Keratinocyte (primary cell): ENCODE results near the gene AQP9. TPM values are rescaled to one million over a fixed set of nuclear protein-coding genes. Genes with fewer than 3 reads are reported as not detected.
A peak's percentile ranks its signal among the peaks of the same experiment; 100 is the strongest.

ENCODE experiments used
- DNase-seq: peaks from one replicate; pipeline ENCODE4 v3.0.0-alpha.2; 2011; ENCODE audit warnings: low read depth, missing footprints, low spot score
- FAIRE-seq: peaks from 2 replicates; lab custom pipeline; 2011; peaks lifted over from hg19 to GRCh38; lab: Jason Lieb, UNC
- H2AFZ ChIP-seq: 2 replicates; pipeline ENCODE4 v1.6.0; 2012; ENCODE audit warnings: low read length, control low read depth, inconsistent platforms; ENCODE audit not compliant: control insufficient read depth
- H3K27ac ChIP-seq: 2 replicates; pipeline ENCODE4 v1.5.1; 2011; ENCODE audit warnings: low read length; ENCODE audit not compliant: control insufficient read depth, insufficient read depth
- H3K27me3 ChIP-seq: 3 replicates; pipeline ENCODE4 v1.6.0; 2011; ENCODE audit warnings: low read length; ENCODE audit not compliant: control insufficient read depth, insufficient read depth; ENCODE audit errors: extremely low read depth
- H3K36me3 ChIP-seq, 2 experiments: 2 replicates in 1 of 2; 3 replicates in 1 of 2; pipeline ENCODE4 v1.5.1; 2011; ENCODE audit warnings: low read length in 2 of 2, mild to moderate bottlenecking in 1 of 2; ENCODE audit not compliant: control insufficient read depth in 2 of 2, insufficient read depth in 2 of 2; ENCODE audit errors: extremely low read depth in 1 of 2
- H3K4me1 ChIP-seq: 3 replicates; pipeline ENCODE4 v1.5.1; 2011; ENCODE audit warnings: low read length; ENCODE audit not compliant: control insufficient read depth, insufficient read depth; ENCODE audit errors: extremely low read depth
- H3K4me2 ChIP-seq: 3 replicates; pipeline ENCODE4 v1.6.0; 2011; ENCODE audit warnings: low read depth, low read length; ENCODE audit not compliant: control insufficient read depth, insufficient read depth; ENCODE audit errors: extremely low read depth
- H3K4me3 ChIP-seq, 3 experiments: fragments of 200-600 bp in 1 of 3; sonication (generic) in 1 of 3; 2 replicates in 2 of 3; 3 replicates in 1 of 3; pipeline ENCODE4 v1.5.1; 2011 to 2016; ENCODE audit warnings: low read length in 3 of 3, mild to moderate bottlenecking in 3 of 3, control low read depth in 2 of 3, inconsistent platforms in 1 of 3, low read depth in 1 of 3, mixed read lengths in 1 of 3, mixed run types in 1 of 3, moderate library complexity in 1 of 3; ENCODE audit not compliant: control insufficient read depth in 2 of 3, insufficient read depth in 2 of 3; ENCODE audit errors: extremely low read depth in 1 of 3
- H3K79me2 ChIP-seq: 2 replicates; pipeline ENCODE4 v1.6.0; 2012; ENCODE audit warnings: low read length; ENCODE audit not compliant: control insufficient read depth, insufficient read depth
- H3K9ac ChIP-seq: 3 replicates; pipeline ENCODE4 v1.6.0; 2011; ENCODE audit warnings: low read length; ENCODE audit not compliant: control insufficient read depth, insufficient read depth; ENCODE audit errors: extremely low read depth
- H3K9me1 ChIP-seq: 3 replicates; pipeline ENCODE4 v1.6.0; 2011; ENCODE audit warnings: low read length; ENCODE audit not compliant: control insufficient read depth, insufficient read depth; ENCODE audit errors: extremely low read depth
- H3K9me3 ChIP-seq: 2 replicates; pipeline ENCODE4 v1.5.1; 2012; ENCODE audit warnings: low read depth, low read length; ENCODE audit not compliant: control insufficient read depth
- H4K20me1 ChIP-seq: 3 replicates; pipeline ENCODE4 v1.6.0; 2011; ENCODE audit warnings: low read length; ENCODE audit not compliant: control insufficient read depth, insufficient read depth; ENCODE audit errors: extremely low read depth
- CTCF ChIP-seq, 3 experiments: IDR thresholded peaks in 1 of 3; conservative IDR thresholded peaks in 1 of 3; optimal IDR thresholded peaks in 1 of 3; 2 replicates in 2 of 3; 3 replicates in 1 of 3; pipeline versions ENCODE3 to v1.5.1; 2011; ENCODE audit warnings: low read length in 3 of 3, mild to moderate bottlenecking in 3 of 3, moderate library complexity in 2 of 3, control low read depth in 1 of 3, inconsistent platforms in 1 of 3; ENCODE audit not compliant: insufficient read depth in 2 of 3; ENCODE audit errors: extremely low read depth in 1 of 3
- EZH2 ChIP-seq: IDR thresholded peaks from one replicate; pipeline ENCODE4 v1.6.1; 2012; ENCODE audit warnings: inconsistent platforms, mild to moderate bottlenecking, low read length, moderate library complexity
- dilution Hi-C: fragments of 300-500 bp; cut with MboI; formaldehyde crosslinking; loops from one replicate; pipeline ENCODE4 v1.7.0; 2020; ENCODE audit warnings: low sequenced_read_pairs; ENCODE audit not compliant: extremely low pct_ligation_motif_present
- polyA plus RNA-seq, 5 experiments: library from polyadenylated mRNA; depleted of rRNA in 3 of 5; stranded (reverse) in 3 of 5; stranded (forward) in 1 of 5; unstranded in 1 of 5; fragments of >200 nt; gene quantifications; 1 replicate in 1 of 5; 2 replicates in 3 of 5; 3 replicates in 1 of 5; pipeline versions ENCODE4 v1.2.1 to v1.2.3, GENCODE V29; 2011 to 2012; ENCODE audit warnings: missing spikeins in 2 of 5, low read depth in 1 of 5, low replicate concordance in 1 of 5

The AQP9 gene
- polyA plus RNA-seq, 1 donor (not counting 4 experiments of a cell fraction or from before 2014, with no cell fraction given): 2.6 TPM

GRCh38 chr15:58134886-58135285 lies 3.3 kb upstream of the AQP9 start:
- Histone ChIP-seq H3K27me3 (no peaks in the 10 kb centered on the region), H3K9me3 (no peaks in the 10 kb centered on the region), H3K9ac (no peak overlapping the region), H3K79me2 (no peaks in the 10 kb centered on the region), H4K20me1 (no peaks in the 10 kb centered on the region), H3K27ac (no peak overlapping the region), H3K4me2 (no peak overlapping the region), H2AFZ (no peak overlapping the region), H3K36me3 (no peaks in the 10 kb centered on the region), H3K4me3 (no peak overlapping the region), H3K9me1 (no peaks in the 10 kb centered on the region), H3K4me1 (peaks cover 30% of the 10 kb centered on the region)
- dilution Hi-C loops: no loop called here
- no peak for TF ChIP-seq CTCF (optimal IDR thresholded peaks at IDR 0.05 in 1 of 3, IDR thresholded peaks at IDR 0.05 in 1 of 3, conservative IDR thresholded peaks at IDR 0.05 in 1 of 3; ENCODE audit: extremely low read depth in 1 of 3, insufficient read depth in 2 of 3, low read length in 3 of 3)
- no peak for TF ChIP-seq EZH2
- no peak for DNase-seq
- FAIRE-seq: no peak

GRCh38 chr15:58135511-58136174 lies 2.5 kb upstream of the AQP9 start:
- no peak overlapping the region for H3K4me3 ChIP-seq
- DNase-seq (no peak), FAIRE-seq (peak; percentile 23)
- peaks cover 30% of the 10 kb centered on the region for H3K4me1 ChIP-seq
- no peak overlapping the region for H3K9ac ChIP-seq
- H4K20me1 ChIP-seq: no peaks in the 10 kb centered on the region
- H3K9me3 ChIP-seq: no peaks in the 10 kb centered on the region
- TF ChIP-seq EZH2 (no peak), CTCF (optimal IDR thresholded peaks at IDR 0.05 in 1 of 3, IDR thresholded peaks at IDR 0.05 in 1 of 3, conservative IDR thresholded peaks at IDR 0.05 in 1 of 3; ENCODE audit: extremely low read depth in 1 of 3, insufficient read depth in 2 of 3, low read length in 3 of 3) (no peak)
- dilution Hi-C loops: no loop called here
- H3K79me2 ChIP-seq: no peaks in the 10 kb centered on the region
- H3K27me3 ChIP-seq: no peaks in the 10 kb centered on the region
- H3K36me3 ChIP-seq: no peaks in the 10 kb centered on the region
- no peaks in the 10 kb centered on the region for H3K9me1 ChIP-seq
- no peak overlapping the region for H2AFZ ChIP-seq
- no peak overlapping the region for H3K4me2 ChIP-seq
- no peak overlapping the region for H3K27ac ChIP-seq
